Endometrial microvascular endothelial cells (primary cell): ENCODE results near the gene IL1RAPL2. TPM values are rescaled to one million over a fixed set of nuclear protein-coding genes. Genes with fewer than 3 reads are reported as not detected.

Experiments
- in situ Hi-C: cut with HindIII; loops from 2 replicates; pipeline ENCODE4 v1.10.0; 2017; ENCODE audit warnings: low sequenced_read_pairs, low pct_unique_long_range_greater_than_20kb; ENCODE audit errors: inconsistent ontology term
- total RNA-seq: library from RNA; depleted of rRNA; stranded (reverse); fragments of >200 nt; gene quantifications from one replicate; pipeline ENCODE4 v1.2.3, GENCODE V29; 2015; ENCODE audit errors: inconsistent ontology term

Gene IL1RAPL2
- total RNA-seq, 1 donor from 2014 or later, result not detected

- in situ Hi-C loops, result no loop called here
Observed at GRCh38 chrX:105697984-105698781, 1132.2 kb downstream of the IL1RAPL2 start.

- in situ Hi-C loops, result no loop called here
Observed at GRCh38 chrX:105700331-105700730, 1134.3 kb downstream of the IL1RAPL2 start.

DNA sequence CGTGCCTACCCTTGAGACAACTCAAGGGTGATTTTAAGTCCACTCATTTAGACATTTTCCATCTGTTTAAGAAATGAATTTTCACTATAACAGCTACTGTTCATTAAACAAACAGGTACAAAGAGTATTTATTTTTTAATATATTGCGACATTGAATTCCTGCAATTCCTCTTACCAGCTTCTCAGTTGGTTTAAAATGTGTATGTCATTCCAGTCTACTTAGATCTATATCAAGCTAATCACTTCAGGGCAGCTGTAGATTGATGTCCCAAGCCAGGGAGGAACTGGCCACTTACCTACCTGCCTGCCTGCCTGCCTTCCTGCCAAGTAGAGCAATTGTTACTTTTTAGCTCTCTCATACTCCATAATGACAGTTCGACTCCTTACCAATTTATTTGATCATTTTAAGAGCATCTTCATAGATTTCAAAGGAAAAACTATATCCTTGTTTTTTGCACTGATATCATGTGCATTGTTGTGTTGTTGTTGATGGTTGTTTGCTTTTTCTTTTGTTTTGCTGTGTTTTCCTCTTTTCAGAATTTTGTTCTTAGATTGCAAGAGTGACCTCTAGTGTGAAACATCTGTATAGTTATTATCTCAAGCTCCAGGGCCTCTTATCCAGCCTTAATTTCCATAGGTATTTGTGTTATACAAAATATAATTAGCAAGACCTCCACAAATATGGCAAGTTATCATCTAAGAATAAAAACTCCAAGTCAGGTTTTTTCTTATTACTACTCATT is 1135.5 kb downstream of the IL1RAPL2 start:
- in situ Hi-C loops, result no loop called here

- in situ Hi-C loops, result no loop called here
Observed at GRCh38 chrX:105703876-105704275, 1137.9 kb downstream of the IL1RAPL2 start.

GRCh38 chrX:105706041-105706440 is 1140.0 kb downstream of the IL1RAPL2 start:
- in situ Hi-C loops, result no loop called here

DNA sequence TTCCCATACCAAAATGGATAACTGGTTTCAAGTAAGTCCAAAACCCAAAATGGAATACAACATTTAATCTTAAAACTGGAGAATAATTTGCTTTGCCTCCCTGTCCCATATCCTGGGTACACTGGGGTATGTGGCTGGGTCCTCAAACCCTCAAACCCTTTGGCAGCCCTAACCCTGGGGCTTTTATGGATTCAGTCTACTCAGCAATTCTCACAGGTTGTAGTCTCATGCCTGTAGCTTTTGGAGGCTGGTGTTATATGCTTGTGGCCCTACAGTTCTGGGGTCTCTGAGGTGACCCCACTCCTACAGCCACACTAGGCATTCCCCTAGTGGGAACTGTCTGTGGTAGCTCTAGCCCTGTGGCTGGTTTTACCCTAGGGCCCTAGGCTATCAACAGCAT is 1145.8 kb downstream of the IL1RAPL2 start:
- in situ Hi-C loops, result no loop called here

DNA sequence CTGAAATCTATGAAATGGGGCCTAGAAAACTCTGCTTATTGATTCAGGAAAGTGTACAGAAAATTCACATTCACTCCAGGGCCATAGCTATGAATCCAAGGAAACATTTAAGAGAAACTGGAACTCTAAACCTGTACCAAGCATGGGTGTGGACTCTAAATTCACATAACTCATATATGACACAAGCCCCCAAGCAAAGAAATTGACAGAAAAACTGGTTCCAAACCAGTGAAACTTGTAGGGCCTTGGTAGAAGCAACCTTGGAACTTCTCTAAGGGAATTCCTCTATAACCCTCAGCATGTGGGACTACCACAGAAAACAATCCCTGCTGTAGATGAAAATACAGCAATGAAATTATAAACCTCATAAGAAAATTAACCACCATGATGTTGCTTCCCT is 1149.7 kb downstream of the IL1RAPL2 start:
- in situ Hi-C loops, result no loop called here

- in situ Hi-C loops, result no loop called here
Observed at GRCh38 chrX:105723966-105724735, 1158.2 kb downstream of the IL1RAPL2 start.

DNA sequence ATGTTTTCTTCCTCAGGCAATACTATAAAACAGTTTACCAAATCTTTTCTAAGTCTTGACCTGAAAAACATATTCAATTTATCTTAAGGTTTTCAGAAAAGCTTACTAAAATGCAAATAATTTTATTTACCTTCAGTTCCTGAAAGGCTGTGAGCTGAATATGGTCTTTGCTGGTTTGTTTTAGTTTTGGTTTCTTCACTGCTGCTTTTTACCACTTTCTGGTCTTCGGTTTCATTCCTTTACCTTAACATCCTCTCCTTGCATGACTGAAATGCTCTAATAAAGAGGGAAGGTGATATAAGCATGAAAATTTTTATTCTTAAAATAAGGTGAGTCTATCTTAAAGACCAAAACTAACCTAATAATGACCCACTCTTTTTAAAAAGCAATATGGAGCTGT is 1159.2 kb downstream of the IL1RAPL2 start:
- in situ Hi-C loops, result no loop called here

DNA sequence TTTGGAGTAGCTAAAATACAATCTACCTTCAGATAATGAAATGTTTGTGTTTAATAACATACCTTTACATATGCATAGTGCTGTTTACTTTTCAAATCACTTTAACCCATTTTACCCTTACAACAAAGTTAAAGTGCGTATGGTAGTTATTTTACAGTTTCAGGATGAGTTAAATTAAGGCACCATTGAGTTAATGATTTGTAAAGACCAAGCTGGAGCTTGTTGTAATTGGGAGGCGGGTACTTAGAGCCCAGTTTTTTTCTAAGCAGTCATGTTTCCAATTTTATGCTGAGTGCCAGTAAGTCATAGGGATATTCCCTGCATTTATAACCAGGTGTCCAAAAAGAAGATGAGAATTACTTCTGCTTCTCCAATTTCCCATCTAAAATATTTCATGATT is 1172.2 kb downstream of the IL1RAPL2 start:
- in situ Hi-C loops, result no loop called here

DNA sequence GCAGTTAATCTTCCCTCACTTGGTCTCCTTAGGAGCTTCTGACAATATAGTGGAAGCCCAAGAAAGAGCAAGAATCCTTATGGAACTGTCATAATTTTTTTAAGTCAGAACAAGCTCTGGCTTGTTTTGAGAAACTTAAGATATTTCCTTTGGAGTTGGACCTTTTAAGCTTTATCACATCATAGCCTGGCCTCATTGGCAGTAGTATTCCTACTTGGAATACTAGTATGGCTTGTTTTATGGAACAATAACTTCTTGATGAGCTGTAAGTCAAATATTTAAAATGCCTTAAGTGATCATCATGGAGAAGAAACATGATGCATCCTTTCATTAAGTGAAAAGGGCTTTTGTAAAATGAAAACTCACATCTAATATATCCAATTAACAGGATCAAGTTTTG is 1178.3 kb downstream of the IL1RAPL2 start:
- in situ Hi-C loops, result no loop called here

DNA sequence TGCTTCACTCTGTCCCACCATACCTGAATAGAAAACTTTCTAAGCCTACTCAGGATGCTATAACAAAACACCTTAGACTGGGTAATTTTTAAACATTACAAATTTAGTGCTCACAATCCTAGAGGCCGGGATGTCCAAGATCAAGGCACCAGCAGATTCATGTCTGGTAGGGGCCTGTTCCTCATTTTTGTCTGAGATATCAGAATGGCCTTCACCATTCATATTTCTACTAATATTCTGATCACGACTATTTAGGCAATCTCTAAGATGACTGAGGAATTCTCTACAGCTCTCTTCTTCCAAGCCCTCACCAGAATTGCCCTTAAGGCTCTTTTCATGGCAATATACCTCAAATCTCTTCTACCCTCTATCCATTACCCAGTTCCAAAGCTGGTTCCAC is 1178.9 kb downstream of the IL1RAPL2 start:
- in situ Hi-C loops, result no loop called here

DNA sequence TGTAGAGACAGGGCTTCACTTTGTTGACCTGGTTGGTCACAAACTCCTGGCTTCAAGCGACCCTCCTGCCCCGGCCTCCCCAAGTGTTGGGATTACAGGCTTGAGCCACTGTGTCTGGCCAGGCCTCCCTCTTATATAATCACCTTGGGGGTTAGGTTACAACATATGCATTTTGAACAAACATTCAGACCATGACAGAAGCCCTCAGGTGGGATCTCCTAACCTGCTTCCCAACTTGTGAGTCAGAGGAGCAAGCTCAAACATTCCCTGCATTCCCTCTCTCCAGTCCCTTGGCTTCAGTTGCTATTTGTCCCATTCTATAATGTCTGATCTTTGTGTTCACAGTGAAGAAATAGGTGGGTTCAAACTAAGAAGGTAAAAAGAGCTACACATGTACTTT is 1179.9 kb downstream of the IL1RAPL2 start:
- in situ Hi-C loops, result no loop called here

- in situ Hi-C loops, result no loop called here
Observed at GRCh38 chrX:105752338-105752956, 1186.4 kb downstream of the IL1RAPL2 start.

DNA sequence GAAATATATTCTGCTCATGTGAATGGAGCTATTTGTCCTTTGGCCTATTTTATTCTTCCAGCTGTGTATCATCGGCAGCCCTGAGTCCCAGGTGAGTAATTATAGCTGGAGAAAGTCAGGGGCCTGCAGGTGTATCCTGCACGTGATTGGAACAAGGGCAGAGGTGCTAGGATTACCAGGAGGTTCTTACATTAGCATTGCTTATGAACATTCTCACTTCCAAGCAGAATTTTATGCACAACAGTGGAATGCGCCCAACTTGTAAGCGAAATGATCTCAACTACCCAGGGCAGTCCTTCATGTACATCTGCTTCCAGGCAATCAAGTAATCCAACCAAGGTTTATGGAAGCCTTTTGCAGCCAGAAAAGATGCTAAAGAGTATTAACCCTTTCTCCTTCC is 1187.4 kb downstream of the IL1RAPL2 start:
- in situ Hi-C loops, result no loop called here

DNA sequence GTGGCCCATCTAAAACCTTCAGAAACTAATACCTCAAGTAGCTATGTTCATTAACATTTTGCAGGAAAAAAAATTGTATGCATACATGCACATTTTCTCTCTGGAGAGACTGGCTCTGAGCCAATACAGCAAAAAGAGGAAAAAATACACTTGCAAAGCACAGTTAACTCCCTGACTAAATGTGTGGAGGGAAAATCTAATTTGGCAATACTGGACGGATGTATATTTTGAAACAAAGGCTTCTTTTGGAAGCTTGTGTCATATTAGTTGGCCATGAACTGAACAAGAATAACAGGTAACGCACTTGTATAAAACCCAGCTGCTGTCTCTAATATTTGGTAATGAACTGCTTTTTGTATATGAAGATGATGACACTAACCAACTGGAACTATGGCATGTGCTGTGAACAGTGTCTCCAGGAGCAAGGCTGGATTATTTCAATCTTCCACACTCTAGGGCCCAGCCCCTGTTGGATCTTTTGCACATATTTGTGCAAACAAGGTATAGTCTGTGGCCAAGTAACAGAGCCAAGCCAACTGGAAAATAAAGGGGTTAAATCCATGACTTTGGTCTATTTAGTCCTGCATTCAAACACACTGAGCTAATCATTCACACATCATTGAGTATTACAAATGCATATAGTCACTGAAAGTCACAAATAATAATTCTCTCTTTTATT is 1188.4 kb downstream of the IL1RAPL2 start:
- in situ Hi-C loops, result no loop called here

DNA sequence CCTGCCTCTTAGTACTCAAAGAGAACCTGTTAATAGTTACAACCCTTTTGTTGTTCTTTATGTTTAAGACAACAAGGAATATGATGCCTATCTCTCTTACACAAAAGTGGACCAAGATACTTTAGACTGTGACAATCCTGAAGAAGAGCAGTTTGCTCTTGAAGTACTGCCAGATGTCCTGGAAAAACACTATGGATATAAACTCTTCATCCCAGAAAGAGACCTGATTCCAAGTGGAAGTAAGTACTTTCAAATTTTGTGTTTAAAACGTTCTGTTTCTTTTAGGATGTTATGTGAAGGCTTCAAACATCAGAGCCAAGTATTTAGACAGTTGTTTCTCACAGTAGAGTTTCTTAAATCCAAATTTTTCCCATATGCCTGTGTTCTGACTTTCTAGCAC is 1189.1 kb downstream of the IL1RAPL2 start:
- in situ Hi-C loops, result no loop called here

- in situ Hi-C loops, result no loop called here
Observed at GRCh38 chrX:105758754-105759153, 1192.8 kb downstream of the IL1RAPL2 start.

DNA sequence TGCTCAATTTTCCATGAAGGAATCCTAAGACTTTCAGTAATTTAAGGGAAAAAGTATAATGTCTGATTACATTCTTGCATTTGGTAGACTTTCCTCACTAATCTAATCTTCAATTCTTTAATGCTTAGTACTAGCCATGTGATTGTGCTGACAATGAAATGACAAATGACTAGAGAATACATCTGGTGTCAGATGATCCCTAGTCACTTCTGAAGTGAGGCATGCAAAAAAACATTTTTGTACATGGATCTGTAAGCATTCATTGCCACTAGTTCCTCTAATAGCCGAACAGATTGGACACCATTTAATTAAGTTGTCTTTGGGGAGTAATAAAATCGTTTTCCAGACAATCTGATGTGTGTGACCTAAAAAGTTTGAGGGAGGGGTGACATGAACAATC is 1193.6 kb downstream of the IL1RAPL2 start:
- in situ Hi-C loops, result no loop called here
